ENCODE measurements around the gene USP37.

- TF ChIP-seq CTCF (IDR thresholded peaks at IDR 0.05), result no peak
- TF ChIP-seq EP300 (IDR thresholded peaks at IDR 0.05), result no peak
- no peak for TF ChIP-seq POLR2A (IDR thresholded peaks at IDR 0.05)
These were observed 136.3 kb downstream of the USP37 start for GRCh38 chr2:218431878-218432277.

All from ovary (tissue), 3 donors.